OCI-LY7 (cell line): ENCODE results near the gene ANKRD17. TPM values are rescaled to one million over a fixed set of nuclear protein-coding genes. Genes with fewer than 3 reads are reported as not detected.

Experiments used
- BruUV-seq: library from RNA; stranded (reverse); fragments of 400-500 nt; replicated peaks from 2 replicates; lab custom pipeline; 2021; lab: Mats Ljungman, UMichigan
- CTCF ChIA-PET: fragments of 300-600 bp; sonication (Branson Sonifier 250); formaldehyde crosslinking; loops from one replicate; lab custom pipeline; 2022; ENCODE audit warnings: antibody characterized with exemption; ENCODE audit not compliant: unreplicated experiment; lab: Charles Lee
- POLR2A ChIA-PET: fragments of 300-600 bp; sonication (Branson Sonifier 250); formaldehyde crosslinking; loops from one replicate; lab custom pipeline; 2022; ENCODE audit warnings: antibody characterized with exemption; lab: Charles Lee
- DNase-seq: peaks from one replicate; pipeline ENCODE4 v3.0.0-alpha.2; 2015; ENCODE audit warnings: low spot score
- H2AFZ ChIP-seq: fragments of 200-600 bp; sonication (generic), shearing (Covaris generic); 2 replicates; pipeline ENCODE4 v1.6.1; 2014; ENCODE audit warnings: mild to moderate bottlenecking, antibody characterized with exemption, low read length, moderate library complexity
- H3K27ac ChIP-seq: fragments of 200-600 bp; sonication (generic); 2 replicates; pipeline ENCODE4 v1.5.1; 2014; ENCODE audit warnings: mixed run types, low read depth, mild to moderate bottlenecking, moderate library complexity, low read length, inconsistent platforms; ENCODE audit not compliant: poor library complexity, severe bottlenecking
- H3K36me3 ChIP-seq: fragments of 200-600 bp; sonication (generic); 2 replicates; pipeline ENCODE4 v1.6.1; 2014; ENCODE audit warnings: mild to moderate bottlenecking, antibody characterized with exemption, low read length, moderate library complexity, mixed read lengths; ENCODE audit not compliant: insufficient read depth
- H3K4me1 ChIP-seq: fragments of 200-600 bp; sonication (generic); 2 replicates; pipeline ENCODE4 v1.5.1; 2014; ENCODE audit warnings: mild to moderate bottlenecking, low read length; ENCODE audit not compliant: insufficient read depth, poor library complexity, severe bottlenecking
- H3K4me2 ChIP-seq: fragments of 200-600 bp; sonication (generic); 2 replicates; pipeline ENCODE4 v1.6.1; 2014; ENCODE audit warnings: mild to moderate bottlenecking, low read length
- H3K4me3 ChIP-seq: fragments of 200-600 bp; sonication (generic); 2 replicates; pipeline ENCODE4 v1.5.1; 2014; ENCODE audit warnings: mild to moderate bottlenecking, low read depth, low read length; ENCODE audit not compliant: poor library complexity, severe bottlenecking
- H3K79me2 ChIP-seq: fragments of 200-600 bp; sonication (generic); 2 replicates; pipeline ENCODE4 v1.6.1; 2016; ENCODE audit warnings: low read depth, mild to moderate bottlenecking, low read length, moderate library complexity, mixed read lengths; ENCODE audit not compliant: insufficient read depth
- H3K9me2 ChIP-seq: fragments of 200-600 bp; sonication (generic); 2 replicates; pipeline ENCODE4 v1.6.1; 2016; ENCODE audit warnings: mild to moderate bottlenecking, low read length, mixed read lengths; ENCODE audit not compliant: insufficient read depth
- H3K9me3 ChIP-seq: fragments of 200-600 bp; sonication (generic); 2 replicates; pipeline ENCODE4 v1.6.1; 2014; ENCODE audit warnings: mild to moderate bottlenecking, mixed run types, low read length, mixed read lengths
- H4K20me1 ChIP-seq: fragments of 200-600 bp; sonication (generic); 2 replicates; pipeline ENCODE4 v1.6.1; 2014; ENCODE audit warnings: mild to moderate bottlenecking, antibody characterized with exemption, low read length, moderate library complexity, mixed read lengths; ENCODE audit not compliant: insufficient read depth
- CTCF ChIP-seq: fragments of 200-600 bp; sonication (generic); conservative IDR thresholded peaks from 2 replicates; pipeline ENCODE4 v1.5.1; 2014; ENCODE audit warnings: mild to moderate bottlenecking, antibody characterized with exemption, low read length, moderate library complexity, mixed read lengths
- EZH2phosphoT487 ChIP-seq: fragments of 200-600 bp; sonication (generic); IDR thresholded peaks from 2 replicates; pipeline ENCODE4 v1.6.1; 2018; ENCODE audit warnings: low read depth, borderline replicate concordance, mild to moderate bottlenecking, mixed run types, antibody characterized with exemption, low read length, moderate library complexity, mixed read lengths
- intact Hi-C: fragments of 100-400 bp; cut with micrococcal nuclease; formaldehyde crosslinking; loops from one replicate; pipeline ENCODE4 v1.10.0; 2022; ENCODE audit not compliant: unreplicated experiment
- total RNA-seq, 2 experiments: library from RNA; depleted of rRNA in 1 of 2; stranded (reverse); fragments of >200 nt in 1 of 2; shearing (Covaris generic) in 1 of 2; gene quantifications; 2 replicates each; pipeline ENCODE4 v1.2.3, GENCODE V29; 2014 to 2022

ANKRD17 gene
- total RNA-seq, 2 experiments from 2014 or later, result 39.4 to 77.4 TPM

GRCh38 chr4:73248821-73249220 is 9.8 kb downstream of the ANKRD17 start:
- H3K27ac ChIP-seq, result no peak overlapping the region
- ChIA-PET POLR2A (interaction anchor here (0.7 to 2.2 kb wide), 7 partner anchors 8 to 159 kb away, joined by 3 to 6 read pairs (median 4); no protein-coding TSS in a partner anchor), CTCF (no interaction called here)
- H3K9me3 ChIP-seq, result no peaks in the 10 kb centered on the region
- H4K20me1 ChIP-seq, result peaks cover 69% of the 10 kb centered on the region
- no peak overlapping the region for H3K4me3 ChIP-seq
- H3K4me1 ChIP-seq, result peaks cover 4% of the 10 kb centered on the region
- BruUV-seq, result no TSS peak
- peaks cover 100% of the 10 kb centered on the region for H3K79me2 ChIP-seq
- no peaks in the 10 kb centered on the region for H3K9me2 ChIP-seq
- H3K4me2 ChIP-seq, result no peak overlapping the region
- H3K36me3 ChIP-seq, result peaks cover 95% of the 10 kb centered on the region
- intact Hi-C loops, result no loop called here
- DNase-seq, result no peak
- H2AFZ ChIP-seq, result no peak overlapping the region
- no peak for TF ChIP-seq EZH2phosphoT487
- TF ChIP-seq CTCF, result no peak

- Histone ChIP-seq H3K9me3 (no peaks in the 10 kb centered on the region), H3K9me2 (no peaks in the 10 kb centered on the region), H2AFZ (no peak overlapping the region), H3K4me1 (no peaks in the 10 kb centered on the region), H4K20me1 (peaks cover 69% of the 10 kb centered on the region), H3K79me2 (peaks cover 100% of the 10 kb centered on the region), H3K27ac (no peak overlapping the region), H3K4me3 (no peak overlapping the region), H3K36me3 (peaks cover 95% of the 10 kb centered on the region), H3K4me2 (no peak overlapping the region)
- ChIA-PET CTCF (no interaction called here), POLR2A (interaction anchor here (0.7 to 2.2 kb wide), 7 partner anchors 9 to 159 kb away, joined by 3 to 6 read pairs (median 4); no protein-coding TSS in a partner anchor)
- intact Hi-C loops, result no loop called here
- BruUV-seq, result no TSS peak
- TF ChIP-seq EZH2phosphoT487, result no peak
- no peak for DNase-seq
These were observed 10.2 kb downstream of the ANKRD17 start for GRCh38 chr4:73248416-73248815.

- intact Hi-C loops, result no loop called here
These were observed 11.5 kb downstream of the ANKRD17 start for GRCh38 chr4:73247100-73247499.

More at GRCh38 chr4:73247100-73247499, 11.5 kb downstream of the ANKRD17 start:
- Histone ChIP-seq H3K9me3 (no peaks in the 10 kb centered on the region), H3K9me2 (no peaks in the 10 kb centered on the region), H3K27ac (no peak overlapping the region), H3K4me3 (no peak overlapping the region), H3K4me1 (no peaks in the 10 kb centered on the region), H2AFZ (no peak overlapping the region), H4K20me1 (peaks cover 66% of the 10 kb centered on the region), H3K4me2 (no peak overlapping the region), H3K36me3 (peaks cover 94% of the 10 kb centered on the region), H3K79me2 (peaks cover 100% of the 10 kb centered on the region)
- CTCF ChIA-PET, result no interaction called here
- no TSS peak for BruUV-seq
- TF ChIP-seq EZH2phosphoT487 (no peak), CTCF (no peak)
- DNase-seq, result no peak
- POLR2A ChIA-PET, result no interaction called here
